Measurements from ENCODE around the gene DPP3.

The DPP3 gene

GRCh38 chr11:66547662-66548009 lies 67.4 kb downstream of the DPP3 start:
- no peak for TF ChIP-seq TCF12 (IDR thresholded peaks at IDR 0.05; ENCODE audit: low read depth)
- TF ChIP-seq EGR1 (IDR thresholded peaks at IDR 0.05) = no peak
- TF ChIP-seq CREB1 (IDR thresholded peaks at IDR 0.05; ENCODE audit: low read depth) = no peak
- no peak for TF ChIP-seq REST (IDR thresholded peaks at IDR 0.05; ENCODE audit: low read depth)
- TF ChIP-seq ZBTB7A (IDR thresholded peaks at IDR 0.05; ENCODE audit: low read depth) = no peak
- no peak for TF ChIP-seq RAD21 (IDR thresholded peaks at IDR 0.05; ENCODE audit: low read depth)
- TF ChIP-seq YY1 (IDR thresholded peaks at IDR 0.05; ENCODE audit: low read depth) = no peak

GRCh38 chr11:66548041-66548440 lies 67.8 kb downstream of the DPP3 start:
- TF ChIP-seq USF1 (IDR thresholded peaks at IDR 0.05) (no peak), EP300 (IDR thresholded peaks at IDR 0.05; ENCODE audit: borderline replicate concordance) (no peak), CEBPB (IDR thresholded peaks at IDR 0.05) (no peak), CREB1 (IDR thresholded peaks at IDR 0.05; ENCODE audit: low read depth) (no peak), RAD21 (IDR thresholded peaks at IDR 0.05; ENCODE audit: low read depth) (no peak), MAX (IDR thresholded peaks at IDR 0.05) (no peak), TEAD4 (IDR thresholded peaks at IDR 0.05) (no peak), NFIC (IDR thresholded peaks at IDR 0.05) (no peak), TAF1 (IDR thresholded peaks at IDR 0.05; ENCODE audit: low read depth) (no peak), ZBTB7A (IDR thresholded peaks at IDR 0.05; ENCODE audit: low read depth) (no peak), YY1 (IDR thresholded peaks at IDR 0.05; ENCODE audit: low read depth) (no peak), EGR1 (IDR thresholded peaks at IDR 0.05) (no peak), REST (IDR thresholded peaks at IDR 0.05; ENCODE audit: low read depth) (no peak)

GRCh38 chr11:66548774-66549630 lies 68.8 kb downstream of the DPP3 start:
- no peak for TF ChIP-seq TEAD4 (IDR thresholded peaks at IDR 0.05)
- no peak for TF ChIP-seq RAD21 (IDR thresholded peaks at IDR 0.05; ENCODE audit: low read depth)
- TF ChIP-seq CREB1 (IDR thresholded peaks at IDR 0.05; ENCODE audit: low read depth) = no peak

GRCh38 chr11:66549696-66550095 lies 69.5 kb downstream of the DPP3 start:
- TF ChIP-seq RAD21 (IDR thresholded peaks at IDR 0.05; ENCODE audit: low read depth) (no peak), CEBPB (IDR thresholded peaks at IDR 0.05) (no peak), EGR1 (IDR thresholded peaks at IDR 0.05) (no peak), ZBTB7A (IDR thresholded peaks at IDR 0.05; ENCODE audit: low read depth) (no peak), TEAD4 (IDR thresholded peaks at IDR 0.05) (no peak), MAX (IDR thresholded peaks at IDR 0.05) (no peak), CREB1 (IDR thresholded peaks at IDR 0.05; ENCODE audit: low read depth) (no peak)

GRCh38 chr11:66550887-66551286 lies 70.7 kb downstream of the DPP3 start:
- TF ChIP-seq EP300 (IDR thresholded peaks at IDR 0.05; ENCODE audit: borderline replicate concordance) (no peak), USF1 (IDR thresholded peaks at IDR 0.05) (no peak), NFIC (IDR thresholded peaks at IDR 0.05) (no peak), TAF1 (IDR thresholded peaks at IDR 0.05; ENCODE audit: low read depth) (no peak), RAD21 (IDR thresholded peaks at IDR 0.05; ENCODE audit: low read depth) (no peak), REST (IDR thresholded peaks at IDR 0.05; ENCODE audit: low read depth) (no peak), CEBPB (IDR thresholded peaks at IDR 0.05) (no peak), EGR1 (IDR thresholded peaks at IDR 0.05) (no peak), FOXM1 (IDR thresholded peaks at IDR 0.05; ENCODE audit: borderline replicate concordance, low read depth) (no peak), CREB1 (IDR thresholded peaks at IDR 0.05; ENCODE audit: low read depth) (no peak), TEAD4 (IDR thresholded peaks at IDR 0.05) (no peak), MAX (IDR thresholded peaks at IDR 0.05) (no peak), ZBTB7A (IDR thresholded peaks at IDR 0.05; ENCODE audit: low read depth) (no peak), YY1 (IDR thresholded peaks at IDR 0.05; ENCODE audit: low read depth) (no peak), TCF12 (IDR thresholded peaks at IDR 0.05; ENCODE audit: low read depth) (no peak)
